Endothelial cell of umbilical vein (primary cell): ENCODE measurements around the gene FUT8. TPM values are rescaled to one million over a fixed set of nuclear protein-coding genes. Genes with fewer than 3 reads are reported as not detected.

Experiments
- BruUV-seq: library from RNA; stranded (reverse); fragments of 400-500 nt; replicated peaks from 2 replicates; lab custom pipeline; 2021; lab: Mats Ljungman, UMichigan
- CTCF ChIA-PET: fragments of 300-600, 350-600 bp; sonication (Branson Sonifier 250); formaldehyde crosslinking; loops from one replicate; lab custom pipeline; 2021; ENCODE audit warnings: antibody characterized with exemption, inconsistent platforms; lab: Charles Lee
- POLR2A ChIA-PET: fragments of 300-600, 350-600 bp; sonication (Branson Sonifier 250); formaldehyde crosslinking; loops from one replicate; lab custom pipeline; 2021; ENCODE audit warnings: antibody characterized with exemption, inconsistent platforms; lab: Charles Lee
- DNase-seq: peaks from one replicate; pipeline ENCODE4 v3.0.0-alpha.2; 2011; ENCODE audit warnings: low read depth, low spot score
- FAIRE-seq: peaks from 2 replicates; lab custom pipeline; 2011; peaks lifted over from hg19 to GRCh38; lab: Jason Lieb, UNC
- H2AFZ ChIP-seq: 2 replicates; pipeline ENCODE4 v1.6.0; 2012; ENCODE audit warnings: low read depth, low read length, control low read depth, inconsistent platforms
- H3K27ac ChIP-seq: 2 replicates; pipeline ENCODE4 v1.5.1; 2011; ENCODE audit warnings: low read depth, mild to moderate bottlenecking, control low read depth, low read length, moderate library complexity; ENCODE audit not compliant: insufficient read depth
- H3K27me3 ChIP-seq, 2 experiments: 2 replicates each; pipeline versions ENCODE4 v1.6.0 to v1.6.1; 2011; ENCODE audit warnings: low read length in 2 of 2, mixed read lengths in 1 of 2; ENCODE audit not compliant: control insufficient read depth in 2 of 2, insufficient read depth in 2 of 2
- H3K36me3 ChIP-seq, 2 experiments: 2 replicates in 1 of 2; 3 replicates in 1 of 2; pipeline ENCODE4 v1.5.1; 2011; ENCODE audit warnings: low read length in 2 of 2, mild to moderate bottlenecking in 1 of 2, moderate library complexity in 1 of 2; ENCODE audit not compliant: control insufficient read depth in 2 of 2, insufficient read depth in 2 of 2; ENCODE audit errors: extremely low read depth in 1 of 2
- H3K4me1 ChIP-seq: 3 replicates; pipeline ENCODE4 v1.5.1; 2011; ENCODE audit warnings: mild to moderate bottlenecking, low read length; ENCODE audit not compliant: control insufficient read depth, insufficient read depth; ENCODE audit errors: extremely low read depth
- H3K4me2 ChIP-seq: 2 replicates; pipeline ENCODE4 v1.6.1; 2011; ENCODE audit warnings: low read length, control low read depth, mixed read lengths; ENCODE audit not compliant: insufficient read depth
- H3K4me3 ChIP-seq, 3 experiments: fragments of 200-600 bp in 1 of 3; sonication (generic), shearing (Covaris generic) in 1 of 3; replicated peaks in 1 of 3; 2 replicates each; pipeline ENCODE4 v1.5.1; 2011 to 2016; ENCODE audit warnings: control low read depth in 3 of 3, low read length in 3 of 3, mild to moderate bottlenecking in 2 of 3, inconsistent platforms in 1 of 3, low read depth in 1 of 3, moderate library complexity in 1 of 3; ENCODE audit not compliant: insufficient read depth in 1 of 3
- H3K79me2 ChIP-seq: 2 replicates; pipeline ENCODE4 v1.6.0; 2012; ENCODE audit warnings: low read length, inconsistent platforms; ENCODE audit not compliant: control insufficient read depth, insufficient read depth
- H3K9ac ChIP-seq: replicated peaks from 2 replicates; pipeline ENCODE3; 2011; ENCODE audit warnings: low read length, control low read depth; ENCODE audit not compliant: insufficient read depth; ENCODE audit errors: extremely low read depth
- H3K9me1 ChIP-seq: replicated peaks from 3 replicates; pipeline ENCODE4 v1.6.0; 2011; ENCODE audit warnings: mild to moderate bottlenecking, low read length; ENCODE audit not compliant: control insufficient read depth, insufficient read depth; ENCODE audit errors: extremely low read depth
- H3K9me3 ChIP-seq: replicated peaks from 2 replicates; pipeline ENCODE4 v1.5.1; 2012; ENCODE audit warnings: low read length, inconsistent platforms; ENCODE audit not compliant: control insufficient read depth, insufficient read depth
- H4K20me1 ChIP-seq: replicated peaks from 2 replicates; pipeline ENCODE3; 2011; ENCODE audit warnings: mild to moderate bottlenecking, low read length; ENCODE audit not compliant: control insufficient read depth, insufficient read depth; ENCODE audit errors: extremely low read depth
- CTCF ChIP-seq, 2 donors: IDR thresholded peaks; 1 replicate in 1 of 2; 2 replicates in 1 of 2; pipeline ENCODE4 v1.5.1; 2011; ENCODE audit warnings: low read length in 2 of 2, mild to moderate bottlenecking in 2 of 2, moderate library complexity in 2 of 2, control low read depth in 1 of 2, inconsistent platforms in 1 of 2, low read depth in 1 of 2; ENCODE audit not compliant: insufficient read depth in 1 of 2; ENCODE audit errors: extremely low read depth in 1 of 2
- EZH2 ChIP-seq: IDR thresholded peaks from 2 replicates; pipeline ENCODE4 v1.6.1; 2012; ENCODE audit warnings: borderline replicate concordance, low read depth, mild to moderate bottlenecking, moderate library complexity, low read length, inconsistent platforms; ENCODE audit not compliant: severe bottlenecking
- FOS ChIP-seq: IDR thresholded peaks from 2 replicates; pipeline ENCODE4 v1.6.1; 2011; ENCODE audit warnings: mild to moderate bottlenecking, low read length, moderate library complexity, borderline replicate concordance; ENCODE audit not compliant: insufficient read depth
- GATA2 ChIP-seq: IDR thresholded peaks from 2 replicates; pipeline ENCODE4 v1.7.0; 2011; ENCODE audit warnings: low read depth, mild to moderate bottlenecking, moderate library complexity, mixed read lengths, low read length; ENCODE audit not compliant: insufficient read length, insufficient read depth
- JUN ChIP-seq: IDR thresholded peaks from 2 replicates; pipeline ENCODE4 v1.6.1; 2011; ENCODE audit warnings: borderline replicate concordance, low read depth; ENCODE audit not compliant: insufficient read length, insufficient read depth
- MAX ChIP-seq: IDR thresholded peaks from 2 replicates; pipeline ENCODE4 v1.6.1; 2011; ENCODE audit not compliant: insufficient read depth, insufficient read length
- MYC ChIP-seq: IDR thresholded peaks from one replicate; pipeline ENCODE4 v1.6.1; 2011; ENCODE audit warnings: mild to moderate bottlenecking, low read depth, low read length
- POLR2A ChIP-seq: IDR thresholded peaks from 2 replicates; pipeline ENCODE4 v1.6.1; 2012; ENCODE audit warnings: low read depth, mild to moderate bottlenecking, control low read depth, low read length
- POLR2AphosphoS5 ChIP-seq: IDR thresholded peaks from 2 replicates; pipeline ENCODE4 v1.6.1; 2012; ENCODE audit warnings: low read depth, mild to moderate bottlenecking, control low read depth, low read length, moderate library complexity; ENCODE audit not compliant: insufficient read depth
- dilution Hi-C: fragments of 300-500 bp; cut with MboI; formaldehyde crosslinking; loops from one replicate; pipeline ENCODE4 v1.15.0; 2019; ENCODE audit warnings: low sequenced_read_pairs; ENCODE audit not compliant: extremely low pct_ligation_motif_present
- intact Hi-C: fragments of 100-400 bp; cut with micrococcal nuclease; formaldehyde crosslinking; loops from one replicate; pipeline ENCODE4 v1.10.0; 2022
- polyA plus RNA-seq, 4 experiments: library from polyadenylated mRNA; depleted of rRNA in 3 of 4; stranded (reverse) in 3 of 4; unstranded in 1 of 4; fragments of >200 nt; gene quantifications; 2 replicates each; pipeline versions ENCODE4 v1.2.1 to v1.2.3, GENCODE V29; 2011 to 2012; ENCODE audit warnings: missing spikeins in 1 of 4
- total RNA-seq: library from RNA; stranded (reverse); gene quantifications from 2 replicates; pipeline ENCODE4 v1.2.3, GENCODE V29; 2021

FUT8 gene
- total and polyA plus RNA-seq, 2 donors (not counting 3 experiments of a cell fraction or from before 2014, with no cell fraction given): 16.7 to 38.8 TPM

DNA sequence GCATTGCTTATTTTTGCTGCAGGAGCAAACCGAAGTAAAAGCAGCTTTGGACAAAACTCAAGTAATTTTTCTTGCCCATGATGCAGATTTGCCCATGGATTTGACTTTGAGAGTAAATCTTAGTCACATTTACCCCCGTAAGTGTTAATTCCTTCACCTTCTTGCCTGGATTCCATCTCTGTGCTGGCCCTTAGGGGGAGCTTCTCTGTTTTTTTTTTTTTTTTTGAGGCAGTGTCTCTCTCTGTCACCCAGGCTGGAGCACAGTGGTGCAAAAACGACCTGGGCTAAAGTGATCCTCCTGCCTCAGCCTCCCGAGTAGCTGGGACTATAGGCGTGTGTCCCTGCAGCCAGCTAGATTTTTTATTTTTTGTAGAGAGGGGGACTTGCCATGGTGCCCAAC, 210.2 kb downstream of the FUT8 start:
- Histone ChIP-seq H3K79me2 (no peaks in the 10 kb centered on the region), H3K4me1 (no peaks in the 10 kb centered on the region), H3K9me3 (no peaks in the 10 kb centered on the region), H2AFZ (no peak overlapping the region), H3K27ac (no peak overlapping the region), H3K4me3 (no peak overlapping the region), H4K20me1 (no peaks in the 10 kb centered on the region), H3K9me1 (no peaks in the 10 kb centered on the region), H3K36me3 (no peaks in the 10 kb centered on the region), H3K9ac (no peak overlapping the region), H3K27me3 (no peaks in the 10 kb centered on the region), H3K4me2 (no peak overlapping the region)
- DNase-seq (no peak), FAIRE-seq (no peak)
- BruUV-seq: no TSS peak
- dilution Hi-C loops: no loop called here
- TF ChIP-seq GATA2 (no peak), POLR2AphosphoS5 (no peak), FOS (no peak), POLR2A (no peak), JUN (no peak), MYC (no peak)
- POLR2A ChIA-PET: no interaction called here
- CTCF ChIA-PET: interaction anchor here (1.2 to 1.3 kb wide), 2 partner anchors 13 to 202 kb away, joined by 3 to 5 read pairs; no protein-coding TSS in a partner anchor
- intact Hi-C loops: no loop called here

DNA sequence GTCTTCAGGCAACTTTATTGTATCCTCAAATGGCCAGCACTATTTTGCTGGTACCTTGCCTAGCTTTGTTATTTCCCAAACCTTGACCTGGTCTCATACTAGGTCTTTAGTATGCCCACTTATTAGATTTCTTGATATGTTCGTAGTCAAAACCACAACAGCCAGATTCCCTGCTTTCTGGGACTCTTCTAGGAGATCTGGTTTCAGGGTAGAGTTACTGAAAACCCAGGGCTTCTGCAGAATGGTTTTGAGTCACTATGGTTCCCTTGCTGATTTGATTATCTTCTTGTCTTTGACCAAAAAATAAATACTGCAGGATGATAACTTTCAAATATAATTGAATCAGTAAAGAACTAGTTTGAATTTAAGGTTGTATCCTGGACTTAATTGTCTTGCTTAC, 211.2 kb downstream of the FUT8 start:
- ChIA-PET CTCF (no interaction called here), POLR2A (no interaction called here)
- no peak for DNase-seq
- Histone ChIP-seq H3K79me2 (no peaks in the 10 kb centered on the region), H3K4me2 (no peak overlapping the region), H3K27ac (no peak overlapping the region), H3K4me3 (no peak overlapping the region), H3K27me3 (no peaks in the 10 kb centered on the region), H3K9me1 (no peaks in the 10 kb centered on the region), H3K9ac (no peak overlapping the region), H3K4me1 (no peaks in the 10 kb centered on the region), H2AFZ (no peak overlapping the region), H3K36me3 (no peaks in the 10 kb centered on the region), H4K20me1 (no peaks in the 10 kb centered on the region), H3K9me3 (no peaks in the 10 kb centered on the region)
- TF ChIP-seq JUN (no peak), MAX (no peak), MYC (no peak), POLR2A (no peak), FOS (no peak), CTCF (IDR thresholded peaks at IDR 0.05; ENCODE audit: extremely low read depth in 1 of 2, insufficient read depth in 1 of 2, low read depth in 1 of 2, low read length in 2 of 2) (no peak), EZH2 (no peak), POLR2AphosphoS5 (no peak)
- no peak for FAIRE-seq
- intact Hi-C loops: no loop called here
- dilution Hi-C loops: no loop called here
- BruUV-seq: no TSS peak
